ENCODE data around the gene LRP2.

DNA sequence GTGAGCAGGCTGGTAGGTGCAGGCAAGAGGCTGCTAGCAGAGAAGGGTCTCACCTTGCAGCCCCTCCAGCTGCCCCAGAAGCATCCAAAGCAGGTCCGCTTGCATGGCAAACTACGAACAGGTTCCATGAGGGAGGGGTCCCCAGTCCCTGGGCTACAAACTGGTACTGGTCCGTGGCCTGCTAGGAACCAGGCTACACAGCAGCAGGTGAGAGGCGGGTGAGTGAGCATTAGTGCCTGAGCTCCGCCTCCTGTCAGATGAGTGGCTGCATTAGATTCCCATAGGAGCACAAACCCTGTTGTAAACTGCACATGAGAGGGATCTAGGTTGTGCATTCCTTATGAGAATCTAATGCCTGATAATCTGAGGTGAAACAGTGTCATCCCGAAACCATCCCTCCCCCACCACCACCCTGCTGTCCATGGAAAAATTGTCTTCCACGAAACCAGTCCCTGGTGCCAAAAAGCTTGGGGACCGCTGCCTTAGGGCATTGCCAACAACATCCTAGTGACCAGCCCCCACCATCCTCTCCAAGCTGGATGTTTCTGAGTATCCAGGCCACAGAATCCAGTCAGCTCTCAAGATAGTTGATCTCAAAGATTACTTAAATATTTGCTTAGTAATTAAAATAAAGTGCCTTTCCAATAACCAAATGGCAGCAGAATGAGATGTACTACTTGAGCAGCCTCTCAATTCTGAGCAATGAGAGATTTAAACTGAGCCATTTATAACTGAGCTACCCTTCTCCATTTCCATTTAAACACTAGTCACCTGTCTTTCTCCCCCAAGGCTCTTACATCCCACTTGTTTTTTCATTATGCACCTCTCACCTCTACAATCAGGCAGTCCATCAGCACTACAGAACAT, 32.4 kb downstream of the LRP2 start:
- TF ChIP-seq, protein P1, sequence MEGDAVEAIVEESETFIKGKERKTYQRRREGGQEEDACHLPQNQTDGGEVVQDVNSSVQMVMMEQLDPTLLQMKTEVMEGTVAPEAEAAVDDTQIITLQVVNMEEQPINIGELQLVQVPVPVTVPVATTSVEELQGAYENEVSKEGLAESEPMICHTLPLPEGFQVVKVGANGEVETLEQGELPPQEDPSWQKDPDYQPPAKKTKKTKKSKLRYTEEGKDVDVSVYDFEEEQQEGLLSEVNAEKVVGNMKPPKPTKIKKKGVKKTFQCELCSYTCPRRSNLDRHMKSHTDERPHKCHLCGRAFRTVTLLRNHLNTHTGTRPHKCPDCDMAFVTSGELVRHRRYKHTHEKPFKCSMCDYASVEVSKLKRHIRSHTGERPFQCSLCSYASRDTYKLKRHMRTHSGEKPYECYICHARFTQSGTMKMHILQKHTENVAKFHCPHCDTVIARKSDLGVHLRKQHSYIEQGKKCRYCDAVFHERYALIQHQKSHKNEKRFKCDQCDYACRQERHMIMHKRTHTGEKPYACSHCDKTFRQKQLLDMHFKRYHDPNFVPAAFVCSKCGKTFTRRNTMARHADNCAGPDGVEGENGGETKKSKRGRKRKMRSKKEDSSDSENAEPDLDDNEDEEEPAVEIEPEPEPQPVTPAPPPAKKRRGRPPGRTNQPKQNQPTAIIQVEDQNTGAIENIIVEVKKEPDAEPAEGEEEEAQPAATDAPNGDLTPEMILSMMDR (IDR thresholded peaks at IDR 0.05 in 4 of 5, conservative IDR thresholded peaks at IDR 0.05 in 1 of 5) = no peak
- no peak for TF ChIP-seq POLR2A (IDR thresholded peaks at IDR 0.05)
